Measurements from ENCODE around the gene CDC5L.
A peak's percentile ranks its signal among the peaks of the same experiment; 100 is the strongest.

Gene CDC5L

GRCh38 chr6:44473393-44474189, 86.1 kb downstream of the CDC5L start:
- DNase-seq (ENCODE audit: low read depth in 1 of 2, low spot score in 1 of 2) = no peak

DNA sequence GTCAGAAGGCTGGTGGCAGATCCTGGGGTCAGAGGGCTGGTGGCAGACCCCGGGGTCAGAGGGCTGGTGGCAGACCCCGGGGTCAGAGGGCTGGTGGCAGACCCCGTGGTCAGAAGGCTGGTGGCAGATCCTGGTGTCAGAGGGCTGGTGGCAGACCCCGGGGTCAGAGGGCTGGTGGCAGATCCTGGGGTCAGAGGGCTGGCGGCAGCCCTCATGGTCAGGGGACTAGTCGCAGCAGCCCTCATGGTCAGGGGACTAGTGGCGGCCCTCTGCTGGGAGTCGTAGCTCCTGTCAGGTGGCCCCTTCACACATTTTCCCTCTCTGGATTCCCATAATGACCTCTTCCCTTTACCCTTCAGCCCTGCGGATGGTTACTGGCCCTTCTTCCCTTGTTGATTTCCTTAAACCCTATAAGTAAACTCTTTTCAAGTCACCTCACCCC, 86.7 kb downstream of the CDC5L start:
- no peak for DNase-seq (ENCODE audit: low read depth in 1 of 2, low spot score in 1 of 2)

DNA sequence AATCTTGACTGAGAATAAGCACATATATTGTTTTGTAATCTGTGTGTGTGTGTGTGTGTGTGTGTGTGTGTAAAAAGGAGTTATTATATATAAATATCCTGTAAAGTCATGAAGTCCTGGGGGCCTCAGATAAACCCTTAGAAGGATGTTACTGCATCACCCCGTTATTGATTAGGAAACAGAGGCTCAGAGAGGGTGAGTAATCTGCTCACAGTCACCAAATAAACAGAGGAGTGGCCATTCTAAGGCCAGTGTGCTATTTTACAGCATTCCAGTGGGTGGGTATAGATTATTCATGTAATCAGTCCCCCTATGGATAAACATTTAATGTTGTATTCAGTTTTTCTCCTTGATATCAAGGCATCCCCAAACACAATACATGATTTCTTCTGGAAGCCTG, 87.1 kb downstream of the CDC5L start:
- no peak for DNase-seq (ENCODE audit: low read depth in 1 of 2, low spot score in 1 of 2)

DNA sequence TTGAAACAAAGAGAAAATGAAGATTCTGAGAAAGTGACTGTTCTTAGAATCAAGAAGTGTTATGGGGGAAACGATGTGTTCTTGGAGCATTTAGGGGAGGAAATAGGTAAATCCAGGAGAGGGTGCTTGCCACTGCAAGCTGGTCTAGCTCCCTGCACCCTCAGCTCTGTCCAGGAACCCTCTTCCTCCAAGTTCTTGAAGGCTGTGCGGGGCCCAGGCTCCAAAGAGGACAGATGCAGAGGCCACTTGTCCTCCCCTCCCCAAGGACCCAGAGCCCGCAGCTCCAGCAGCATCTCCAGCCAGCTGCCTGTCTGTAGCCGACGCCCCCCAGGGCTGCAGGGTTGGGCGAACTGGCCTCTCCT, 87.9 kb downstream of the CDC5L start:
- no peak for DNase-seq (ENCODE audit: low read depth in 1 of 2, low spot score in 1 of 2)

- DNase-seq (ENCODE audit: low read depth in 1 of 2, low spot score in 1 of 2) = peak; percentile 44 to 46
Observed at GRCh38 chr6:44475779-44476434, 88.4 kb downstream of the CDC5L start.

DNA sequence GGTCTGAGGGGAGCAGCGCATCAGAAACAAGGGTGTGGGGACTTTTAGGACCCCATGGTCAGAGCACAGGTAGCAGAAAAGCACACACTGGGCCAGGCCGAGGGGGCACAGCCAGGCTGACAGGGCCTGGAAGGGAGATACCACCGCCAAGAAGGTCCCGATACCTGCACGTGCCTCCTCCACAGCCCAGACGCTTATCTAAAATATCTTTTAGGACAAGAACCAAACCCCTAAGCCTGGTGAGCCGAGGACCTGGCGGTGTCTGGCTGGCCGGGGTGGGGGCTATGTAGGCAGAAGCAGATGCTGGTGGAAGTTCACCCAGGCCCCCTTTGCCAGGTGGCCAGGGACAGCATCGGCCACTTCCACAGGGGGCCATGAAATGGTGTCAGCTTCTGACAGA, 89.3 kb downstream of the CDC5L start:
- DNase-seq (ENCODE audit: low read depth in 1 of 2, low spot score in 1 of 2) = no peak

DNA sequence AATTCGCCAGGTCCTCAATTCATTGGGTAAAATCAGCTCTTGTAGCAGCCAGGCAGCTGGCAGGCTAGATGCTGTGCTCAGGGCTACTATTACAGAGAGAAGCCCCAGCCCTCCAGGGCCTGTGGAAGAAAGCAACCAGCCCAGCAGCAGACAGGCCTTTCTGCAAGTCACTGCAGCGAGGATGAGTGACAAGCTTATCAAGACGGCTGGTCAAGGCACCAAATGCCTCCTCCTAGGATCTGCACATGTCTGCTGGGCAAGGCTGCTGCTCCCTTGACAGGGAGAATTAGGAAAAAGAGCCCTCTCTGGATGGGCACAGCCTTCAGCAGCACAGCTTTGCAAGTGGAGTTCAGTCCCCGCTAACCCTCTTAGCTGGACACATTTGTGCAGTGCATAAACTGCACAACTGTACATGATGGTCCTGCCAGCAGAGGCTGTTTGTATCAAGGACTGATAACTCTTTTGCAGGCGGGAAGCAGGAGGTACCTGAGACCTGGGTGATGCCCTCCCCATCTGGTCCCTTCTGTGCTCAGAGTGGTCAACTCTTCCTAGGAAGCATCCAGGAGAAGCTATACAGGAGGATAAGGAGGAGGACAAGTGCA, 89.9 kb downstream of the CDC5L start:
- DNase-seq (ENCODE audit: low read depth in 1 of 2, low spot score in 1 of 2) = no peak

- no peak for DNase-seq (ENCODE audit: low read depth in 1 of 2, low spot score in 1 of 2)
Observed at GRCh38 chr6:44478158-44478557, 90.7 kb downstream of the CDC5L start.

GRCh38 chr6:44478591-44479254, 91.2 kb downstream of the CDC5L start:
- no peak for DNase-seq (ENCODE audit: low read depth in 1 of 2, low spot score in 1 of 2)

GRCh38 chr6:44480097-44480541, 92.6 kb downstream of the CDC5L start:
- no peak for DNase-seq (ENCODE audit: low read depth in 1 of 2, low spot score in 1 of 2)

GRCh38 chr6:44481056-44481455, 93.5 kb downstream of the CDC5L start:
- DNase-seq (ENCODE audit: low read depth in 1 of 2, low spot score in 1 of 2) = no peak

DNA sequence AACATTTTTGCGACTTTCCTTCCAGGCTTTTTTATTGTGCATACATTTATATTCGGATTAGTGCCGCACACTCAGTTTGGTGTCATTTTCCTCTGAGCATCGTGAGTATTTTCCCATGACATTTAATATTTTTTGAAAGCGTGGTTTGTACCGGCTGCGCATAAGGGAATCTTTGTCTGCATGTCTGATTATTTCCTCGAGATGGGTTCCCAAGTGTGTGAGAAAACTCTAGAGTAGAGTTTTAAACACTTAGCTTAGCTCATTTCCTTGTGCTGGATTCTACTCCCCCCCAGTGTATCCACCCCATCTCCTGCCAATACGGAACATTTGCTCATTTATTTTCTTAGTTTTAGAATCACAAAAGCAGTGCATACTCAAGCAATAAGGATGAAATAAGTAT, 94.3 kb downstream of the CDC5L start:
- no peak for DNase-seq (ENCODE audit: low read depth in 1 of 2, low spot score in 1 of 2)

DNA sequence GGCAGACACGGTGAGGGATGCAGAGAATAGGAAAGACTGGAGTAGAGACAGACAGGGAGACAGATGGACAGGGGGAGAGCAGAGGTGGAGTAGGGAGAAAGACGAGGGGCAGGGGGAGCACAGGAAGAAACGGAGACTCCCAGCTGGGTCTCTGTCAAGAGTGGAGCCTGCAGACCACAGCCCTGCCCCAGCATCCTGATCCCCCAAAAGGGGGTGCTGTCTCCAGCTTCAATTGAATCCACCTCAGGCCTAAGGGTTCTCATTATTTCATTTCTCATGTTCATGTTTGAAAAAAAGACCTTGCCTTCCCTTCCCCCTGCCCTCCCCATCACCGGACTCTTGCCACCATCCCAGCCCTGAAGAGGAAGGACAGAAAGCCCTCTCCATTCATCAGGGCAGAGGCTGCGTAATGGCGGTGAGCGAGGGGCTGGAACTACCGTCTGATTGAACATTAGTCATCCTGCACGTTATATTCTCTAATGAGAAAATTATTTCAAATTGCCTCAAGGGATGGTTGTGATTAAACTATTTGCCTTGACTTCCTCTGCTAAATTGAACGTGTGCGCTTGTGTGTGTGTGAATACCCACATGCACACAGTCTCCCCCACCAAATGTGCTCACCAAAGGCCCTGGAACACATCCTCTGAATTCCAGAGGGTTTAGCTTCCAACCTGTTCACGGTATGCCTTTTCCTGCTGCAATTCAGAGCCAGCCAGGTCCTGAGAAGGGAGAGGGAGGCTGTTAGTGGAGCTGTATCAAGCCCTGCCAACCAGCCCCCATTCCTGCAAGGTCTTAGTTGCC, 98.3 kb downstream of the CDC5L start:
- no peak for DNase-seq (ENCODE audit: low read depth in 1 of 2, low spot score in 1 of 2)

- no peak for DNase-seq (ENCODE audit: low read depth in 1 of 2, low spot score in 1 of 2)
Observed at GRCh38 chr6:44487002-44487401, 99.5 kb downstream of the CDC5L start.

GRCh38 chr6:44487586-44487985, 100.1 kb downstream of the CDC5L start:
- DNase-seq (ENCODE audit: low read depth in 1 of 2, low spot score in 1 of 2) = no peak

- no peak for DNase-seq (ENCODE audit: low read depth in 1 of 2, low spot score in 1 of 2)
Observed at GRCh38 chr6:44489910-44490604, 102.6 kb downstream of the CDC5L start.

DNA sequence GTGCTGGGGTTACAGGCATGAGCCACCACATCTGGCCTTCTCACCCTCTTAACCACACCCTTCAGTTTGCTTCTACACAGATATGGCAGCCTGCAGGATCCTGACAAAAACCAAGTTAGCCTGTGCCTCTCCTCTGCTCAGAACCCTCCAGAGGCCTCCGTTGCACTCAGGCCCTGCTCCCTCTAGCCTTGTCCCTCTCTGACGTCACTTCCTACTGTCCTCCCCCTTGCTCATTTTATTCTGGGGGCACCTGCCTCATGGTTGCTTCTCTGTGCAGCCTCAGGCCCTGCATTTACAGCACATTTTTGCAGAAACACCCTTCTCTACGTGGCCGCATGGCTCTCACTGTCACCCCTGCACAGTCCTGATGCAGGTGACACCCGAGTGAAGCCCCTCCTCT, 105.6 kb downstream of the CDC5L start:
- no peak for DNase-seq (ENCODE audit: low read depth in 1 of 2, low spot score in 1 of 2)

DNA sequence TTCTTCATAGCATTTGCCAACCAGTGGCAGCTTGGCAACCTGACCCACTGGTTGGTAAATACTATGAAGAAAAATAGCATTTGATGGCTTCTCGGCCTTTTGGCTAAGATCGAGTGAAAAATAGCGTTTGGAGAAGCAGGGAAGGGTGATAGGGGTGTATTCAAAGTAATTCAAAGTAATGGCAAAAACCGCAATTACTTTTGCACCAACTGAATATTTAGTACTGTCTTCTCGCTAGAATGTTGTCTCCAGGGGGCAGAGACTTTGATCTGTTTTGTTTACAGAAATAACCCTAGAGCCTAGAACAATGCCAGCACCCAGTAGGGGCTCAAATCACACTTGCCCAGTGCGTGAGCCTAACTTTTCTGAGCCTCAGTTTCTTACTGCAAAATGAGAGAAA, 106.1 kb downstream of the CDC5L start:
- DNase-seq (ENCODE audit: low read depth in 1 of 2, low spot score in 1 of 2) = no peak

GRCh38 chr6:44494011-44494501, 106.5 kb downstream of the CDC5L start:
- no peak for DNase-seq (ENCODE audit: low read depth in 1 of 2, low spot score in 1 of 2)
